ENCODE results near the gene ETFB.

The ETFB gene

DNA sequence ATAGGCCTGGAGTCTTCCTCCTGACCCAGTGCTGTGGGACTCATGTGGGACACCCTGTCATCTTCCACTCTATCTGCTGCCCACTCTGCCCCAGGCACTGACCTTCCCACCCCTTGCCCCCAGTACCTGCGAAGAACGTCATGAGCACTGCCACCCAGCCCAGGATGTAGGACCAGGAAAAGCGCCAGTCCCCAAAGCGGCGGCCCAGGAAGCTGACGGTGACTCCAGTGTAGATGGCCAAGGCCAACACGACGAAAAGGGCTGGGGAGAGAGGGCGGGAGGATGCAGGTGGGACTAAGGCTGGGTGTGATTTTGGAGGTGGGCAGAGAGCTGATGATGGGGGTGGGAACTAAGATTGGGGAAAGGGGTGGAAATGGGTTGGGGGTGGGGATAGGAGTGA, 14.2 kb upstream of the ETFB start:
- no peaks in the 10 kb centered on the region for H4K20me1 ChIP-seq
- no peak overlapping the region for H3K4me3 ChIP-seq
- peak overlapping the region in 10 of 11 experiments; percentile 18 to 82 (median 72); a peak in 20 of 22 replicates for H3K4me2 ChIP-seq
- no peaks in the 10 kb centered on the region; a peak in 1 of 22 replicates for H3K36me3 ChIP-seq
- H3K9me3 ChIP-seq (replicated peaks in 1 of 11), result peaks cover 6 to 14% (median 12%) of the 10 kb centered on the region in 11 experiments; a peak in 21 of 22 replicates
- no peak overlapping the region; a peak in 1 of 22 replicates for H3K9ac ChIP-seq
- peak overlapping the region in 8 of 11 experiments; percentile 39 to 63 (median 48); a peak in 13 of 22 replicates for H3K27ac ChIP-seq
- no peaks in the 10 kb centered on the region for H3K27me3 ChIP-seq
- peaks cover 13 to 51% (median 44%) of the 10 kb centered on the region in 10 experiments for H3K4me1 ChIP-seq
- TF ChIP-seq Cebpa-rat (IDR thresholded peaks at IDR 0.05), result no peak

GRCh38 chr19:51377422-51377821, 11.2 kb upstream of the ETFB start:
- H3K4me3 ChIP-seq, result no peak overlapping the region
- peaks cover 6 to 18% (median 12%) of the 10 kb centered on the region in 11 experiments; a peak in 21 of 22 replicates for H3K9me3 ChIP-seq (replicated peaks in 1 of 11)
- H3K27ac ChIP-seq, result peak overlapping the region in 5 of 11 experiments; percentile 26 to 98 (median 37); a peak in 6 of 22 replicates
- H3K9ac ChIP-seq, result no peak overlapping the region
- H3K36me3 ChIP-seq, result no peaks in the 10 kb centered on the region; a peak in 1 of 22 replicates
- H3K4me2 ChIP-seq, result peak overlapping the region in 5 of 11 experiments; percentile 0 to 98 (median 37); a peak in 9 of 22 replicates
- H3K27me3 ChIP-seq, result no peaks in the 10 kb centered on the region
- TF ChIP-seq Cebpa-rat (IDR thresholded peaks at IDR 0.05), result no peak
- H3K4me1 ChIP-seq, result peaks cover 41 to 78% (median 72%) of the 10 kb centered on the region in 10 experiments
- no peaks in the 10 kb centered on the region for H4K20me1 ChIP-seq

- H3K27me3 ChIP-seq, result no peaks in the 10 kb centered on the region
- peaks cover 59 to 91% (median 86%) of the 10 kb centered on the region in 10 experiments for H3K4me1 ChIP-seq
- peak in 8 of 11 experiments; percentile 32 to 86 (median 63); a peak in 12 of 22 replicates for TF ChIP-seq Cebpa-rat (IDR thresholded peaks at IDR 0.05)
- peak overlapping the region in 10 of 11 experiments; percentile 6 to 73 (median 63); a peak in 18 of 22 replicates for H3K9ac ChIP-seq
- peak overlapping the region in 3 of 10 experiments; percentile 3 to 26 (median 18); a peak in 2 of 20 replicates for H3K4me3 ChIP-seq
- no peaks in the 10 kb centered on the region for H3K36me3 ChIP-seq
- no peaks in the 10 kb centered on the region for H4K20me1 ChIP-seq
- H3K9me3 ChIP-seq (replicated peaks in 1 of 11), result peaks cover 0 to 5% (median 0%) of the 10 kb centered on the region in 11 experiments; a peak in 3 of 22 replicates
- H3K4me2 ChIP-seq, result peak overlapping the region; percentile 62 to 100 (median 98)
- H3K27ac ChIP-seq, result peak overlapping the region in 10 of 11 experiments; percentile 41 to 100 (median 98); a peak in 19 of 22 replicates
These were observed 9.5 kb upstream of the ETFB start for GRCh38 chr19:51375504-51376221.

GRCh38 chr19:51372649-51373504, 6.7 kb upstream of the ETFB start, which contains the start of gene NKG7:
Gene NKG7, minus strand, starts transcription at chr19:51372654. Its CDS starts 119 bp downstream, at chr19:51372535.
- Histone ChIP-seq H3K27me3 (no peaks in the 10 kb centered on the region), H3K27ac (peak within 1 kb of the TSS; percentile 39 to 100 (median 98); a peak in 21 of 22 replicates), H3K36me3 (0 out of 22 replicates have a peak, but pooled peaks cover 0 to 5% (median 0%) of the 10 kb centered on the region in 11 experiments), H3K4me2 (peak within 1 kb of the TSS; percentile 78 to 100 (median 99)), H3K9me3 (replicated peaks in 1 of 11) (0 out of 22 replicates have a peak, but pooled peaks cover 0 to 5% (median 0%) of the 10 kb centered on the region in 11 experiments), H4K20me1 (no peaks in the 10 kb centered on the region), H3K4me1 (peaks cover 83 to 96% (median 93%) of the 10 kb centered on the region in 10 experiments), H3K9ac (peak within 1 kb of the TSS; percentile 67 to 96 (median 93)), H3K4me3 (peak within 1 kb of the TSS; percentile 16 to 87 (median 66); a peak in 19 of 20 replicates)
- peak in 8 of 11 experiments; percentile 47 to 96 (median 73); a peak in 10 of 22 replicates for TF ChIP-seq Cebpa-rat (IDR thresholded peaks at IDR 0.05)

DNA sequence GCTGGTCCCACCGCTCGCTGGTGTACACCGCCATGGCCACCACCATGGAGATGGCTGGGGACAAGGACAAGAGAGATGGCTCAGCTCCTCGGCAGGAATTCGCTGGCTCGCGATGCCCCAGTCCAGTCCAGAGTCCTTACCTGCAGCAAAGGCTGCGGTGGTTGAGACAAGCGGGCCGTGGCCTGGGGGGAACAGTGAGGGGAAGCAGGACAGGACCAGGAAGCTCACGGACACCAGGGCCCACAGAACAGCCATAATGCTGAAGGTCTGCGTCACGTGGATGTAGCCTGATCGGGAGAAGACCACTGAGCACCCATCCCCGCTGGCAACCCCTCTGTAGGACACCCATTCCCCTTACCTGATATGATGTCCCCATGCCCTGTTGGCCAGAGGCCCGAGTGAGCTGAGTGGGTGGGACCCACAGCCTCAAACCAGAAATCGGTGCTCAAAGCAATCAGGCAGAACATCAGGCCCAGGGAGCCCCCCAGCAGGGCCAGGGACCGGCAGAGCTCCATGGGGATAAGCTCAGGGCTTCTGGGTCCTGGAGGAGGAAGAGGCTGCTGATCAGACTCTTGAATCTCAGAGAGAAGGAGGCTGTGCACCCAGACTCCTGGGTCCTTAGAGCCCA, 5.9 kb upstream of the ETFB start:
- H3K27ac ChIP-seq, result peak overlapping the region; percentile 39 to 100 (median 98); a peak in 21 of 22 replicates
- H3K36me3 ChIP-seq, result 0 out of 22 replicates have a peak, but pooled peaks cover 0 to 5% (median 0%) of the 10 kb centered on the region in 11 experiments
- no peaks in the 10 kb centered on the region for H4K20me1 ChIP-seq
- H3K4me1 ChIP-seq, result peaks cover 83 to 91% (median 88%) of the 10 kb centered on the region in 10 experiments
- H3K9me3 ChIP-seq (replicated peaks in 1 of 11), result 0 out of 22 replicates have a peak, but pooled peaks cover 0 to 5% (median 0%) of the 10 kb centered on the region in 11 experiments
- H3K4me2 ChIP-seq, result peak overlapping the region; percentile 78 to 100 (median 99)
- H3K27me3 ChIP-seq, result no peaks in the 10 kb centered on the region
- no peak for TF ChIP-seq Cebpa-rat (IDR thresholded peaks at IDR 0.05)
- peak overlapping the region; percentile 67 to 96 (median 93) for H3K9ac ChIP-seq
- peak overlapping the region; percentile 16 to 87 (median 66); a peak in 19 of 20 replicates for H3K4me3 ChIP-seq

DNA sequence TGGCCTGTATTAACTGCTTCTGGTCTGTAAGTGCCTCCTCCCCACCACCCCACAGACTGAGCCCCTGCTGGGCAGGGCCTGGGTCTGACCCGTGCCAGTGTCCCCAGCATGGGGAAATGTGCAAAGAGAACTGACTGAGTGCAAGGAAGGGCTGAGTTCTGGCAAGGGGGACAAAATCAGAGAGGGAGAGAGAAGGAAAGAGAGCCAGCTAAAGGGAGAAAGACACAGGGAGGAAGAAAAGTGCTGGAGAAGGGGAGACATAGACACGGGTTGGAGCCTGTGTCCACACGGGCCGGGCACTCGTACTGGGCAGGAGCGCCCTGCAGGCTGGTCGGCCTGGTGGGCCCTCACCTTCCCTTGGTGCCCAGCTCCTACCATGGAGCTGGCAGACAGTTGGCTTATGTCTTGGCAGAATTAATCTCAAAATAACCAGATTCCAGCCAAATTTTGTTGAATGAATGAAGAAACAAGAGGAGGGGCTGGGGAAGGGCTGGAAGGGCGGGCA, 5.0 kb upstream of the ETFB start:
- peak overlapping the region in 10 of 11 experiments; percentile 76 to 100 (median 98); a peak in 19 of 22 replicates for H3K27ac ChIP-seq

GRCh38 chr19:51370230-51370629, 4.0 kb upstream of the ETFB start:
- Histone ChIP-seq H4K20me1 (no peaks in the 10 kb centered on the region), H3K4me2 (peak overlapping the region; percentile 78 to 100 (median 99)), H3K36me3 (0 out of 22 replicates have a peak, but pooled peaks cover 0 to 5% (median 0%) of the 10 kb centered on the region in 11 experiments), H3K4me1 (peaks cover 70 to 78% (median 75%) of the 10 kb centered on the region in 10 experiments), H3K9ac (peak overlapping the region; percentile 17 to 96 (median 93); a peak in 15 of 22 replicates), H3K9me3 (replicated peaks in 1 of 11) (0 out of 22 replicates have a peak, but pooled peaks cover 0 to 5% (median 0%) of the 10 kb centered on the region in 11 experiments), H3K27ac (peak overlapping the region in 10 of 11 experiments; percentile 36 to 100 (median 98); a peak in 17 of 22 replicates), H3K4me3 (peak overlapping the region in 7 of 10 experiments; percentile 41 to 87 (median 72); a peak in 12 of 20 replicates), H3K27me3 (no peaks in the 10 kb centered on the region)
- TF ChIP-seq Cebpa-rat (IDR thresholded peaks at IDR 0.05), result no peak

More for the DNA sequence above, 5.0 kb upstream of the ETFB start:
- Histone ChIP-seq H3K4me3 (peak overlapping the region in 9 of 10 experiments; percentile 41 to 87 (median 67); a peak in 19 of 20 replicates), H3K27me3 (no peaks in the 10 kb centered on the region), H4K20me1 (no peaks in the 10 kb centered on the region), H3K36me3 (0 out of 22 replicates have a peak, but pooled peaks cover 0 to 5% (median 0%) of the 10 kb centered on the region in 11 experiments), H3K4me2 (peak overlapping the region; percentile 78 to 100 (median 99)), H3K9ac (peak overlapping the region; percentile 17 to 96 (median 93); a peak in 20 of 22 replicates), H3K9me3 (replicated peaks in 1 of 11) (0 out of 22 replicates have a peak, but pooled peaks cover 0 to 5% (median 0%) of the 10 kb centered on the region in 11 experiments), H3K4me1 (peaks cover 78 to 82% (median 80%) of the 10 kb centered on the region in 10 experiments)
- no peak for TF ChIP-seq Cebpa-rat (IDR thresholded peaks at IDR 0.05)
